B cell (primary cell): Measurements from ENCODE around the gene CABLES2. TPM values are rescaled to one million over a fixed set of nuclear protein-coding genes. Genes with fewer than 3 reads are reported as not detected.
"Not testable (repeated sequence)": the region's sequence is repeated elsewhere in the genome, so short reads cannot be mapped to it uniquely, and the experiment has no call there.

ENCODE experiments used
- ATAC-seq: fragments of 200-7000 bp; cut with Tn5 transposase; one replicate; pipeline ENCODE4 v1.10.0; 2021; ENCODE audit warnings: low read depth, mild to moderate bottlenecking, moderate number of reproducible peaks, moderate library complexity
- CTCF ChIA-PET: fragments of 350-600 bp; sonication (Branson Sonifier 250); formaldehyde crosslinking; loops from one replicate; lab custom pipeline; 2021; ENCODE audit warnings: antibody characterized with exemption, inconsistent platforms; lab: Charles Lee
- POLR2A ChIA-PET: fragments of 350-600 bp; sonication (Branson Sonifier 250); formaldehyde crosslinking; loops from one replicate; lab custom pipeline; 2021; ENCODE audit warnings: antibody characterized with exemption; lab: Charles Lee
- DNase-seq: peaks from one replicate; pipeline ENCODE4 v3.0.0; 2013
- H2AFZ ChIP-seq: 2 replicates; pipeline ENCODE4 v1.6.1; 2012; ENCODE audit warnings: mild to moderate bottlenecking, low read depth, low read length; ENCODE audit not compliant: insufficient read depth, poor library complexity, severe bottlenecking
- H3K27ac ChIP-seq, 2 donors: 1 replicate in 1 of 2; 2 replicates in 1 of 2; pipeline ENCODE4 v1.5.1; 2012 to 2013; ENCODE audit warnings: low read length in 2 of 2, mild to moderate bottlenecking in 2 of 2, moderate library complexity in 1 of 2
- H3K27me3 ChIP-seq, 4 experiments: fragments of 200-600 bp in 1 of 4; sonication (generic) in 1 of 4; replicated peaks in 1 of 4; 1 replicate in 2 of 4; 2 replicates in 2 of 4; pipeline versions ENCODE4 v1.6.1 to v1.7.0; 2013 to 2016; ENCODE audit warnings: low read length in 3 of 4, mild to moderate bottlenecking in 2 of 4, mixed read lengths in 1 of 4, moderate library complexity in 1 of 4; ENCODE audit not compliant: insufficient read depth in 4 of 4, control insufficient read depth in 3 of 4; ENCODE audit errors: control extremely low read depth in 1 of 4
- H3K36me3 ChIP-seq, 2 experiments: replicated peaks in 1 of 2; 1 replicate in 1 of 2; 2 replicates in 1 of 2; pipeline versions ENCODE4 v1.6.1 to v1.7.1; 2013; ENCODE audit warnings: low read length in 1 of 2; ENCODE audit not compliant: insufficient read depth in 2 of 2, control insufficient read depth in 1 of 2; ENCODE audit errors: control extremely low read depth in 1 of 2, extremely low read depth in 1 of 2
- H3K4me1 ChIP-seq, 2 donors: fragments of 200-600 bp in 1 of 2; sonication (generic) in 1 of 2; 1 replicate in 1 of 2; 2 replicates in 1 of 2; pipeline versions ENCODE4 v1.5.1 to v1.6.1; 2013 to 2017; ENCODE audit warnings: low read length in 2 of 2; ENCODE audit not compliant: control insufficient read depth in 2 of 2, insufficient read depth in 2 of 2
- H3K4me2 ChIP-seq: replicated peaks from 2 replicates; pipeline ENCODE3; 2012; ENCODE audit warnings: mild to moderate bottlenecking, low read depth, low read length; ENCODE audit not compliant: poor library complexity, severe bottlenecking
- H3K4me3 ChIP-seq, 5 experiments: fragments of 200-600 bp in 1 of 5; sonication (generic) in 1 of 5; 1 replicate in 3 of 5; 2 replicates in 2 of 5; pipeline versions ENCODE4 v1.5.1 to v1.7.0; 2011 to 2016; ENCODE audit warnings: low read length in 4 of 5, mild to moderate bottlenecking in 4 of 5, low read depth in 2 of 5, control low read depth in 1 of 5, moderate library complexity in 1 of 5; ENCODE audit not compliant: insufficient read depth in 1 of 5; ENCODE audit errors: control extremely low read depth in 1 of 5, extremely low read depth in 1 of 5
- H3K79me2 ChIP-seq: fragments of 200-600 bp; sonication (generic); one replicate; pipeline ENCODE4 v1.6.0; 2016; ENCODE audit warnings: low read length; ENCODE audit not compliant: control insufficient read depth, insufficient read depth
- H3K9ac ChIP-seq: fragments of 200-600 bp; sonication (generic); 2 replicates; pipeline ENCODE4 v1.6.1; 2017; ENCODE audit warnings: mild to moderate bottlenecking, low read length, moderate library complexity
- H3K9me3 ChIP-seq, 3 donors: one replicate each; pipeline versions ENCODE4 v1.6.1 to v1.7.1; 2013; ENCODE audit warnings: low read length in 2 of 3; ENCODE audit not compliant: control insufficient read depth in 2 of 3, insufficient read depth in 1 of 3; ENCODE audit errors: control extremely low read depth in 1 of 3
- H4K20me1 ChIP-seq: 2 replicates; pipeline ENCODE4 v1.6.0; 2012; ENCODE audit warnings: mild to moderate bottlenecking, low read length; ENCODE audit not compliant: insufficient read depth, control insufficient read depth, poor library complexity, severe bottlenecking
- H3K27ac Mint-ChIP-seq: one replicate; pipeline ENCODE4 v1.8.0; 2021; ENCODE audit warnings: mixed read lengths
- H3K27me3 Mint-ChIP-seq: one replicate; pipeline ENCODE4 v1.8.0; 2021; ENCODE audit warnings: mixed read lengths
- H3K4me1 Mint-ChIP-seq: one replicate; pipeline ENCODE4 v1.8.0; 2021; ENCODE audit warnings: mixed read lengths
- H3K4me3 Mint-ChIP-seq: one replicate; pipeline ENCODE4 v1.8.0; 2021; ENCODE audit warnings: mixed read lengths
- H3K9me3 Mint-ChIP-seq: one replicate; pipeline ENCODE4 v1.8.0; 2022; ENCODE audit warnings: mixed read lengths; ENCODE audit not compliant: insufficient read depth
- CTCF ChIP-seq: fragments of 200-600 bp; IDR thresholded peaks from one replicate; pipeline ENCODE4 v1.8.0; 2022; ENCODE audit warnings: antibody characterized with exemption, mild to moderate bottlenecking
- EZH2 ChIP-seq: IDR thresholded peaks from 2 replicates; pipeline ENCODE4 v1.6.1; 2012; ENCODE audit warnings: borderline replicate concordance, low read depth, mild to moderate bottlenecking, moderate library complexity, low read length; ENCODE audit not compliant: insufficient read depth, poor library complexity, severe bottlenecking
- WGBS: methylation state at CpG from one replicate; pipeline ENCODE4 v1.1.5; 2013; ENCODE audit warnings: missing lambda C conversion rate; ENCODE audit not compliant: insufficient coverage; 5-methylcytosine and 5-hydroxymethylcytosine counted together
- intact Hi-C: fragments of 100-400 bp; cut with micrococcal nuclease; formaldehyde crosslinking; loops from one replicate; pipeline ENCODE4 v1.10.0; 2022
- polyA plus RNA-seq: library from polyadenylated mRNA; depleted of rRNA; stranded (reverse); fragments of >200 nt; gene quantifications from 2 replicates; pipeline ENCODE4 v1.2.3, GENCODE V29; 2012
- total RNA-seq, 2 donors: library from RNA; stranded (reverse); fragments of 120-200 nt in 1 of 2; gene quantifications; 1 replicate in 1 of 2; 2 replicates in 1 of 2; pipeline versions ENCODE4 v1.2.3 to v1.2.4, GENCODE V29; 2013 to 2022

Gene CABLES2
- total and polyA plus RNA-seq, 2 donors (not counting 1 experiment from before 2014, with no cell fraction given), result 4.8 to 8.2 TPM

- Histone ChIP-seq H3K79me2 (no peaks in the 10 kb centered on the region), H3K9me3 (no peaks in the 10 kb centered on the region), H3K4me2 (no peak overlapping the region), H2AFZ (no peak overlapping the region), H4K20me1 (no peaks in the 10 kb centered on the region), H3K9ac (no peak overlapping the region), H3K4me1 (peaks cover 0 to 3% of the 10 kb centered on the region in 2 donors), H3K27ac (no peak overlapping the region), H3K4me3 (no peak overlapping the region), H3K36me3 (no peaks in the 10 kb centered on the region), H3K27me3 (peaks cover 0 to 24% (median 4%) of the 10 kb centered on the region in 4 experiments)
- ATAC-seq, result no peak
- intact Hi-C loops, result no loop called here
- Mint-ChIP-seq H3K9me3 (no peaks in the 10 kb centered on the region), H3K27me3 (peaks cover under 1% of the 10 kb centered on the region), H3K4me1 (peaks cover under 1% of the 10 kb centered on the region), H3K4me3 (no peak overlapping the region), H3K27ac (no peak overlapping the region)
- 51% methylated on average over 19 of the region's 24 CpGs for WGBS
- TF ChIP-seq EZH2, result no peak
- no peak for TF ChIP-seq CTCF
- ChIA-PET POLR2A (interaction anchor here (1.7 kb wide), 1 partner anchor 9 kb away, joined by 6 read pairs; no protein-coding TSS in a partner anchor), CTCF (interaction anchor here (1.0 to 1.8 kb wide), 5 partner anchors 8 to 79 kb away, joined by 3 to 13 read pairs (median 8); partner anchors contain the start of gene ADRM1)
- no peak for DNase-seq
Observed at GRCh38 chr20:62374331-62375152, 32.5 kb downstream of the CABLES2 start.

- H3K4me1 ChIP-seq, H3K79me2 ChIP-seq, H3K27me3 Mint-ChIP-seq, H3K4me1 Mint-ChIP-seq, H3K4me2 ChIP-seq, H3K27ac ChIP-seq, H3K9me3 Mint-ChIP-seq, intact Hi-C loops, H3K9me3 ChIP-seq, H3K27ac Mint-ChIP-seq, H3K9ac ChIP-seq, H3K4me3 Mint-ChIP-seq, DNase-seq, H3K36me3 ChIP-seq, H2AFZ ChIP-seq, H3K4me3 ChIP-seq, H4K20me1 ChIP-seq, ATAC-seq: not testable (repeated sequence)
- CTCF ChIA-PET, result interaction anchor here (1.0 to 1.6 kb wide), 2 partner anchors 9 to 78 kb away, joined by 3 read pairs; no protein-coding TSS in a partner anchor
- POLR2A ChIA-PET, result interaction anchor here (1.7 kb wide), 1 partner anchor 9 kb away, joined by 6 read pairs; no protein-coding TSS in a partner anchor
- 87% methylated on average over 27 of the region's 40 CpGs for WGBS
- H3K27me3 ChIP-seq, result peaks cover 0 to 31% (median 6%) of the 10 kb centered on the region in 4 experiments
Observed at GRCh38 chr20:62373631-62374179, 33.4 kb downstream of the CABLES2 start.
